ENCODE results near the gene NSG2.
A peak's percentile ranks its signal among the peaks of the same experiment; 100 is the strongest.

Gene NSG2

DNA sequence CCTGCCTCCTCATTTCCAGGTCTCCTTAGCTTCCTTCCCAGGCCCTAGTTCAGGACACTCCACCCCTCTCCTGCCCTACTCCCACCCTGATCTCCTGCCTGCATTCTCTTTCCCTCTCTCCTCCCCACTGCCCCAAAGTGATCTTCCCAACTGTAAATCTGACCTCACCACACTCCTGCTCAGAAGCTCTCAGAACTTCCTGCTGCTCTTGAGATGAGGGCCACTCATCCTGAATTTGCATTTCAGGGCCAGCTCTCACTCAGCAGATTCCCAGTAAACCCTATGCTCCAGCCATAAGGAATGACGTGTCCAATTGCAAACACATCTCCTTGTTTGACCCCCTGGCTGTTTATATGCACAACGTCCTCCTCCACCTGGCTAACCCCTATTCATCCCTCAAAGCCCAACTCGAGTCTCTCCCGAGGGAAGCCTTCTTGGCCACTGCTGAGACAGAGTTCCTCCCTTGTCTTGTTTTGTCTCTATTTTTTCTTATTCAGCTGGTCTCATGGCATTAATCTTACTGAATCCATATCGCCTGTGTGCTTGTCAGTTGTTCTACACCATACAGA, 95.0 kb downstream of the NSG2 start:
- no peaks in the 10 kb centered on the region for H3K9me3 ChIP-seq (ENCODE audit: control insufficient read depth, insufficient read depth, low read depth, low read length)
- ChIA-PET POLR2A (no interaction called here), CTCF (no interaction called here)
- H3K4me1 ChIP-seq (ENCODE audit: control insufficient read depth, insufficient read depth, low read length), result no peaks in the 10 kb centered on the region
- H3K36me3 ChIP-seq (ENCODE audit: control insufficient read depth in 2 of 2, insufficient read depth in 1 of 2, low read length in 2 of 2), result no peaks in the 10 kb centered on the region
- TF ChIP-seq ZFP3 (tag by site-specific recombination; IDR thresholded peaks at IDR 0.05; ENCODE audit: low read depth) (peak; percentile 55), WT1 (tag by site-specific recombination; IDR thresholded peaks at IDR 0.05) (no peak)
- H3K27ac ChIP-seq (ENCODE audit: extremely low read depth, low read depth, low read length), result no peak overlapping the region
- H3K4me3 ChIP-seq (ENCODE audit: low read depth, low read length), result no peak overlapping the region

- POLR2A ChIA-PET, result no interaction called here
- TF ChIP-seq SCRT1 (tag by site-specific recombination; IDR thresholded peaks at IDR 0.05; ENCODE audit: borderline replicate concordance), result no peak
- no peak for TF ChIP-seq ZNF548 (tag by site-specific recombination; IDR thresholded peaks at IDR 0.05)
- TF ChIP-seq, protein P1, sequence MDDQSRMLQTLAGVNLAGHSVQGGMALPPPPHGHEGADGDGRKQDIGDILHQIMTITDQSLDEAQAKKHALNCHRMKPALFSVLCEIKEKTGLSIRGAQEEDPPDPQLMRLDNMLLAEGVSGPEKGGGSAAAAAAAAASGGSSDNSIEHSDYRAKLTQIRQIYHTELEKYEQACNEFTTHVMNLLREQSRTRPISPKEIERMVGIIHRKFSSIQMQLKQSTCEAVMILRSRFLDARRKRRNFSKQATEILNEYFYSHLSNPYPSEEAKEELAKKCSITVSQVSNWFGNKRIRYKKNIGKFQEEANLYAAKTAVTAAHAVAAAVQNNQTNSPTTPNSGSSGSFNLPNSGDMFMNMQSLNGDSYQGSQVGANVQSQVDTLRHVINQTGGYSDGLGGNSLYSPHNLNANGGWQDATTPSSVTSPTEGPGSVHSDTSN (CRISPR knock-in tag; IDR thresholded peaks at IDR 0.05), result no peak
- no peak for TF ChIP-seq ZNF10 (tag by site-specific recombination; IDR thresholded peaks at IDR 0.05)
- TF ChIP-seq, protein P2, sequence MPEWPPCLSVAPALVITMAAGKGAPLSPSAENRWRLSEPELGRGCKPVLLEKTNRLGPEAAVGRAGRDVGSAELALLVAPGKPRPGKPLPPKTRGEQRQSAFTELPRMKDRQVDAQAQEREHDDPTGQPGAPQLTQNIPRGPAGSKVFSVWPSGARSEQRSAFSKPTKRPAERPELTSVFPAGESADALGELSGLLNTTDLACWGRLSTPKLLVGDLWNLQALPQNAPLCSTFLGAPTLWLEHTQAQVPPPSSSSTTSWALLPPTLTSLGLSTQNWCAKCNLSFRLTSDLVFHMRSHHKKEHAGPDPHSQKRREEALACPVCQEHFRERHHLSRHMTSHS (tag by site-specific recombination; IDR thresholded peaks at IDR 0.05), result no peak
- no peaks in the 10 kb centered on the region for H3K36me3 ChIP-seq (ENCODE audit: control insufficient read depth in 2 of 2, insufficient read depth in 1 of 2, low read length in 2 of 2)
- no peaks in the 10 kb centered on the region for H3K4me1 ChIP-seq (ENCODE audit: control insufficient read depth, insufficient read depth, low read length)
- H3K4me3 ChIP-seq (ENCODE audit: low read depth, low read length), result no peak overlapping the region
- no peaks in the 10 kb centered on the region for H3K9me3 ChIP-seq (ENCODE audit: control insufficient read depth, insufficient read depth, low read depth, low read length)
- no peak overlapping the region for H3K27ac ChIP-seq (ENCODE audit: extremely low read depth, low read depth, low read length)
- CTCF ChIA-PET, result interaction anchor here (0.6 kb wide), 1 partner anchor 1005 kb away, joined by 3 read pairs; no protein-coding TSS in a partner anchor
These were observed 95.9 kb downstream of the NSG2 start for GRCh38 chr5:174141398-174141797.

GRCh38 chr5:174145091-174145490, 99.6 kb downstream of the NSG2 start:
- Histone ChIP-seq H3K4me3 (ENCODE audit: low read depth, low read length) (no peak overlapping the region), H3K36me3 (ENCODE audit: control insufficient read depth in 2 of 2, insufficient read depth in 1 of 2, low read length in 2 of 2) (no peaks in the 10 kb centered on the region), H3K9me3 (ENCODE audit: control insufficient read depth, insufficient read depth, low read depth, low read length) (no peaks in the 10 kb centered on the region), H3K4me1 (ENCODE audit: control insufficient read depth, insufficient read depth, low read length) (no peaks in the 10 kb centered on the region), H3K27ac (ENCODE audit: extremely low read depth, low read depth, low read length) (no peak overlapping the region)
- POLR2A ChIA-PET, result no interaction called here
- no peak for TF ChIP-seq SP2 (tag by site-specific recombination; IDR thresholded peaks at IDR 0.05)
- TF ChIP-seq ZNF274 (IDR thresholded peaks at IDR 0.05; ENCODE audit: low read length), result no peak
- no peak for TF ChIP-seq ZNF274 (tag by site-specific recombination; IDR thresholded peaks at IDR 0.05; ENCODE audit: borderline replicate concordance)
- no peak for TF ChIP-seq ZBTB48 (tag by site-specific recombination; IDR thresholded peaks at IDR 0.05)
- no peak for TF ChIP-seq ZNF785 (tag by site-specific recombination; IDR thresholded peaks at IDR 0.05)
- TF ChIP-seq ZNF24 (tag by site-specific recombination; IDR thresholded peaks at IDR 0.05), result no peak
- TF ChIP-seq ZNF354C (tag by site-specific recombination; IDR thresholded peaks at IDR 0.05; ENCODE audit: borderline replicate concordance, low read depth), result no peak
- no peak for TF ChIP-seq SETDB1 (IDR thresholded peaks at IDR 0.05; ENCODE audit: insufficient read length, low read length)
- TF ChIP-seq ZNF626 (tag by site-specific recombination; IDR thresholded peaks at IDR 0.05), result no peak
- no peak for TF ChIP-seq ZFP37 (tag by site-specific recombination; IDR thresholded peaks at IDR 0.05)
- CTCF ChIA-PET, result interaction anchor here (0.6 kb wide), 1 partner anchor 257 kb away, joined by 3 read pairs; no protein-coding TSS in a partner anchor

- no peaks in the 10 kb centered on the region for H3K9me3 ChIP-seq (ENCODE audit: control insufficient read depth, insufficient read depth, low read depth, low read length)
- H3K4me3 ChIP-seq (ENCODE audit: low read depth, low read length), result no peak overlapping the region
- CTCF ChIA-PET, result interaction anchor here (0.6 kb wide), 1 partner anchor 256 kb away, joined by 3 read pairs; no protein-coding TSS in a partner anchor
- no peaks in the 10 kb centered on the region for H3K36me3 ChIP-seq (ENCODE audit: control insufficient read depth in 2 of 2, insufficient read depth in 1 of 2, low read length in 2 of 2)
- no peaks in the 10 kb centered on the region for H3K4me1 ChIP-seq (ENCODE audit: control insufficient read depth, insufficient read depth, low read length)
- POLR2A ChIA-PET, result no interaction called here
- no peak overlapping the region for H3K27ac ChIP-seq (ENCODE audit: extremely low read depth, low read depth, low read length)
- TF ChIP-seq ZNF324 (tag by site-specific recombination; IDR thresholded peaks at IDR 0.05) (no peak), ZBTB21 (tag by site-specific recombination; IDR thresholded peaks at IDR 0.05) (no peak), ZNF394 (tag by site-specific recombination; IDR thresholded peaks at IDR 0.05; ENCODE audit: borderline replicate concordance) (no peak), ZNF548 (tag by site-specific recombination; IDR thresholded peaks at IDR 0.05) (no peak), ZNF2 (tag by site-specific recombination; IDR thresholded peaks at IDR 0.05) (no peak), ZNF626 (tag by site-specific recombination; IDR thresholded peaks at IDR 0.05) (no peak), RBAK (tag by site-specific recombination; IDR thresholded peaks at IDR 0.05) (no peak), OSR2 (tag by site-specific recombination; IDR thresholded peaks at IDR 0.05) (no peak), ZNF48 (tag by site-specific recombination; IDR thresholded peaks at IDR 0.05) (no peak)
- TF ChIP-seq, protein P3, sequence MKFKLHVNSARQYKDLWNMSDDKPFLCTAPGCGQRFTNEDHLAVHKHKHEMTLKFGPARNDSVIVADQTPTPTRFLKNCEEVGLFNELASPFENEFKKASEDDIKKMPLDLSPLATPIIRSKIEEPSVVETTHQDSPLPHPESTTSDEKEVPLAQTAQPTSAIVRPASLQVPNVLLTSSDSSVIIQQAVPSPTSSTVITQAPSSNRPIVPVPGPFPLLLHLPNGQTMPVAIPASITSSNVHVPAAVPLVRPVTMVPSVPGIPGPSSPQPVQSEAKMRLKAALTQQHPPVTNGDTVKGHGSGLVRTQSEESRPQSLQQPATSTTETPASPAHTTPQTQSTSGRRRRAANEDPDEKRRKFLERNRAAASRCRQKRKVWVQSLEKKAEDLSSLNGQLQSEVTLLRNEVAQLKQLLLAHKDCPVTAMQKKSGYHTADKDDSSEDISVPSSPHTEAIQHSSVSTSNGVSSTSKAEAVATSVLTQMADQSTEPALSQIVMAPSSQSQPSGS (tag by site-specific recombination; IDR thresholded peaks at IDR 0.05; ENCODE audit: low read depth), result no peak
- TF ChIP-seq, protein P1 (CRISPR knock-in tag; IDR thresholded peaks at IDR 0.05), result no peak
These were observed 100.3 kb downstream of the NSG2 start for GRCh38 chr5:174145821-174146220.

All from HEK293 (cell line).